HCT116 (cell line): ENCODE measurements around the gene ZNF823. TPM values are rescaled to one million over a fixed set of nuclear protein-coding genes. Genes with fewer than 3 reads are reported as not detected.

ENCODE experiments used
- ATAC-seq: fragments of 200-7000 bp; cut with Tn5 transposase; 2 replicates; pipeline ENCODE4 v1.9.1; 2020; ENCODE audit warnings: mild to moderate bottlenecking, moderate library complexity
- BruUV-seq: library from RNA; stranded (reverse); fragments of 400-500 nt; replicated peaks from 2 replicates; lab custom pipeline; 2021; lab: Mats Ljungman, UMichigan
- CTCF ChIA-PET: fragments of 300-600 bp; sonication (Branson Sonifier 250); formaldehyde crosslinking; loops from one replicate; lab custom pipeline; 2021; ENCODE audit warnings: antibody characterized with exemption; lab: Charles Lee
- POLR2A ChIA-PET: fragments of 300-600, 350-600 bp; sonication (Branson Sonifier 250); formaldehyde crosslinking; loops from one replicate; lab custom pipeline; 2021; ENCODE audit warnings: antibody characterized with exemption; lab: Charles Lee
- RAD21 ChIA-PET, 2 experiments: fragments of 300-600 bp; sonication (Branson Sonifier 250); formaldehyde crosslinking; loops; one replicate each; lab custom pipeline; 2023; ENCODE audit warnings: low total read pairs in 2 of 2; ENCODE audit not compliant: uncharacterized antibody in 2 of 2, unreplicated experiment in 2 of 2, low non-redundant PET in 1 of 2; lab: Charles Lee
- DNase-seq: peaks from one replicate; pipeline ENCODE4 v3.0.0-alpha.2; 2010; ENCODE audit warnings: low read depth, low spot score
- H2AFZ ChIP-seq: fragments of 200-600 bp; shearing (Covaris generic), sonication (generic); 2 replicates; pipeline ENCODE4 v1.6.1; 2017; ENCODE audit warnings: low read depth, mixed run types, mixed read lengths, antibody characterized with exemption, low read length; ENCODE audit not compliant: poor library complexity, severe bottlenecking
- H3K27ac ChIP-seq: 2 replicates; pipeline ENCODE4 v1.5.1; 2012; ENCODE audit warnings: low read depth, low read length
- H3K27me3 ChIP-seq: fragments of 200-600 bp; sonication (generic); 2 replicates; pipeline ENCODE4 v1.6.1; 2016; ENCODE audit warnings: mixed run types, low read length, mixed read lengths; ENCODE audit not compliant: insufficient read depth
- H3K36me3 ChIP-seq, 2 experiments: fragments of 200-500 bp in 1 of 2; fragments of 200-600 bp in 1 of 2; sonication (Bioruptor generic) in 1 of 2; sonication (generic) in 1 of 2; 2 replicates each; pipeline versions ENCODE4 v1.5.1 to v1.6.1; 2014 to 2016; ENCODE audit warnings: low read length in 2 of 2, inconsistent platforms in 1 of 2, mixed read lengths in 1 of 2, mixed run types in 1 of 2; ENCODE audit not compliant: insufficient read depth in 2 of 2, control insufficient read depth in 1 of 2
- H3K4me1 ChIP-seq, 2 experiments: fragments of 200-600 bp in 1 of 2; sonication (generic) in 1 of 2; 2 replicates each; pipeline versions ENCODE4 v1.5.1 to v1.6.1; 2012 to 2017; ENCODE audit warnings: low read length in 2 of 2, inconsistent platforms in 1 of 2, mild to moderate bottlenecking in 1 of 2, mixed read lengths in 1 of 2, mixed run types in 1 of 2, moderate library complexity in 1 of 2; ENCODE audit not compliant: insufficient read depth in 2 of 2, control insufficient read depth in 1 of 2
- H3K4me2 ChIP-seq: fragments of 200-600 bp; sonication (generic); 2 replicates; pipeline ENCODE4 v1.6.1; 2017; ENCODE audit warnings: mixed run types, low read length, mixed read lengths
- H3K4me3 ChIP-seq, 2 experiments: fragments of 200-600 bp in 1 of 2; sonication (generic) in 1 of 2; replicated peaks in 1 of 2; 2 replicates each; pipeline ENCODE4 v1.5.1; 2011 to 2016; ENCODE audit warnings: low read length in 2 of 2, control low read depth in 1 of 2, low read depth in 1 of 2, mild to moderate bottlenecking in 1 of 2, mixed read lengths in 1 of 2, mixed run types in 1 of 2
- H3K79me2 ChIP-seq: fragments of 200-600 bp; sonication (generic); 2 replicates; pipeline ENCODE4 v1.6.1; 2017; ENCODE audit warnings: mild to moderate bottlenecking, mixed run types, low read length, moderate library complexity, mixed read lengths; ENCODE audit not compliant: insufficient read depth
- H3K9ac ChIP-seq: fragments of 200-600 bp; sonication (generic); 2 replicates; pipeline ENCODE4 v1.6.1; 2016; ENCODE audit warnings: low read length, mixed read lengths
- H3K9me2 ChIP-seq: fragments of 200-600 bp; sonication (generic), shearing (Covaris generic); 2 replicates; pipeline ENCODE4 v1.6.1; 2017; ENCODE audit warnings: mixed run types, mild to moderate bottlenecking, moderate library complexity; ENCODE audit not compliant: insufficient read depth
- H3K9me3 ChIP-seq, 2 experiments: fragments of 200-500 bp in 1 of 2; fragments of 200-600 bp in 1 of 2; sonication (Bioruptor generic) in 1 of 2; sonication (generic) in 1 of 2; 2 replicates each; pipeline ENCODE4 v1.6.1; 2014 to 2017; ENCODE audit warnings: low read length in 2 of 2, mixed read lengths in 2 of 2, inconsistent platforms in 1 of 2, low read depth in 1 of 2, mild to moderate bottlenecking in 1 of 2, mixed run types in 1 of 2, moderate library complexity in 1 of 2; ENCODE audit not compliant: control insufficient read depth in 1 of 2, insufficient read depth in 1 of 2
- H4K20me1 ChIP-seq: fragments of 200-600 bp; sonication (generic), shearing (Covaris generic); 2 replicates; pipeline ENCODE4 v1.6.1; 2017; ENCODE audit warnings: mixed run types, mild to moderate bottlenecking, moderate library complexity; ENCODE audit not compliant: insufficient read depth
- CBX3 ChIP-seq: IDR thresholded peaks from 2 replicates; pipeline ENCODE4 v1.6.1; 2012; ENCODE audit warnings: low read depth
- CTCF ChIP-seq, 3 experiments: fragments of 200-600 bp in 1 of 3; sonication (generic) in 1 of 3; IDR thresholded peaks in 2 of 3; conservative IDR thresholded peaks in 1 of 3; 2 replicates each; pipeline ENCODE4 v1.5.1; 2012 to 2017; ENCODE audit warnings: low read depth in 2 of 3, low read length in 2 of 3, antibody characterized with exemption in 1 of 3, borderline replicate concordance in 1 of 3, control low read depth in 1 of 3, mild to moderate bottlenecking in 1 of 3, mixed read lengths in 1 of 3, mixed run types in 1 of 3, moderate library complexity in 1 of 3; ENCODE audit not compliant: insufficient read depth in 1 of 3
- EGR1 ChIP-seq: IDR thresholded peaks from 2 replicates; pipeline ENCODE4 v1.6.1; 2012; ENCODE audit warnings: low read depth
- EZH2 ChIP-seq: fragments of 200-600 bp; sonication (generic); IDR thresholded peaks from 2 replicates; pipeline ENCODE4 v1.6.1; 2017; ENCODE audit warnings: antibody characterized with exemption, mixed run types
- EZH2phosphoT487 ChIP-seq: fragments of 200-600 bp; IDR thresholded peaks from 2 replicates; pipeline ENCODE4 v1.6.1; 2018; ENCODE audit warnings: antibody characterized with exemption, borderline replicate concordance
- JUND ChIP-seq: IDR thresholded peaks from 2 replicates; pipeline ENCODE4 v1.6.1; 2012
- RAD21 ChIP-seq: IDR thresholded peaks from 2 replicates; pipeline ENCODE4 v1.6.1; 2012; ENCODE audit warnings: low read depth, mild to moderate bottlenecking
- SRF ChIP-seq: IDR thresholded peaks from 2 replicates; pipeline ENCODE4 v1.6.1; 2012; ENCODE audit warnings: low read depth
- TCF7L2 ChIP-seq: IDR thresholded peaks from 2 replicates; pipeline ENCODE4 v1.7.0; 2011; ENCODE audit warnings: borderline replicate concordance, inconsistent platforms; ENCODE audit not compliant: insufficient read depth, insufficient read length; ENCODE audit errors: extremely low read depth
- YY1 ChIP-seq: IDR thresholded peaks from 2 replicates; pipeline ENCODE4 v1.6.1; 2011; ENCODE audit warnings: low read length, low read depth, moderate library complexity, mild to moderate bottlenecking; ENCODE audit not compliant: insufficient replicate concordance; ENCODE audit errors: extremely low read depth
- ZNF274 ChIP-seq: fragments of 200-500 bp; sonication (Bioruptor generic); IDR thresholded peaks from 2 replicates; pipeline ENCODE4 v1.6.1; 2014; ENCODE audit warnings: mild to moderate bottlenecking, low read depth, low read length, inconsistent platforms
- intact Hi-C: fragments of 100-400 bp; cut with micrococcal nuclease; formaldehyde crosslinking; loops from 2 replicates; pipeline ENCODE4 v1.10.0; 2022
- total RNA-seq: library from RNA; stranded (reverse); gene quantifications from one replicate; pipeline ENCODE4 v1.2.1, GENCODE V29; 2021; ENCODE audit not compliant: unreplicated experiment
- TF ChIP-seq, protein P1 (sequence below): IDR thresholded peaks from 2 replicates; pipeline ENCODE4 v1.6.1; 2012; ENCODE audit warnings: low read depth
- TF ChIP-seq, protein P2 (sequence below): IDR thresholded peaks from 2 replicates; pipeline ENCODE4 v1.6.1; 2011; ENCODE audit warnings: mild to moderate bottlenecking, low read length, moderate library complexity; ENCODE audit not compliant: insufficient replicate concordance; ENCODE audit errors: extremely low read depth

Gene ZNF823
- total RNA-seq, 1 experiment from 2014 or later, result 4.7 TPM

DNA sequence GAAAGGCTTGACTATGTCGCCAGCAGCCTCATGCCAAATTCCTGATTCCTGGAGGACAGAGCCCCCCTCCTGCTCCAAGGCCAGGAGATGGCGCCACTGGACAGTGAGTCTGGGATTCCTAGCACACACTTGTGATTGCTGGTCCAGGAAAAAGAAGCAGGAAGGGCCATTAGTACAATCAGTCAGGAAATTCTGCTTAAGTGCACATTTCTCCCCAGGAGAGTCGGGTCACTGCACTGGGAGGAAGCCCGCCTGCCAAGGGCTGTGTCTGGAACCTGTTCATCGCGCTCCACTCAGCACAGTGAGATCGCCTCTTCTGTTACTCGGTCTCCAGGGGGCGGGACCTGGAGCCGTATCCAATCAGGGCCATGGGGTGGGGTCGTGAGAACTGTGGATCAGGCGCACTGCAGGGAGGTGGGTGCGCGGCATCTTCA is 65.1 kb downstream of the ZNF823 start:
- Histone ChIP-seq H3K79me2 (no peaks in the 10 kb centered on the region), H2AFZ (no peak overlapping the region), H3K4me3 (no peak overlapping the region), H3K36me3 (0 out of 4 replicates have a peak, but pooled peaks cover 0 to 7% of the 10 kb centered on the region in 2 experiments), H3K9ac (no peak overlapping the region), H3K27ac (no peak overlapping the region), H3K9me2 (no peaks in the 10 kb centered on the region), H3K27me3 (no peaks in the 10 kb centered on the region), H3K4me1 (no peaks in the 10 kb centered on the region), H3K4me2 (no peak overlapping the region), H3K9me3 (peaks cover 0 to 18% of the 10 kb centered on the region in 2 experiments; a peak in 2 of 4 replicates), H4K20me1 (no peaks in the 10 kb centered on the region)
- no peak for DNase-seq
- RAD21 ChIA-PET, result no interaction called here
- BruUV-seq, result no TSS peak
- peak; percentile 58; the same call in 1 of the 2 replicates for ATAC-seq
- intact Hi-C loops, result no loop called here
- TF ChIP-seq, protein P1, sequence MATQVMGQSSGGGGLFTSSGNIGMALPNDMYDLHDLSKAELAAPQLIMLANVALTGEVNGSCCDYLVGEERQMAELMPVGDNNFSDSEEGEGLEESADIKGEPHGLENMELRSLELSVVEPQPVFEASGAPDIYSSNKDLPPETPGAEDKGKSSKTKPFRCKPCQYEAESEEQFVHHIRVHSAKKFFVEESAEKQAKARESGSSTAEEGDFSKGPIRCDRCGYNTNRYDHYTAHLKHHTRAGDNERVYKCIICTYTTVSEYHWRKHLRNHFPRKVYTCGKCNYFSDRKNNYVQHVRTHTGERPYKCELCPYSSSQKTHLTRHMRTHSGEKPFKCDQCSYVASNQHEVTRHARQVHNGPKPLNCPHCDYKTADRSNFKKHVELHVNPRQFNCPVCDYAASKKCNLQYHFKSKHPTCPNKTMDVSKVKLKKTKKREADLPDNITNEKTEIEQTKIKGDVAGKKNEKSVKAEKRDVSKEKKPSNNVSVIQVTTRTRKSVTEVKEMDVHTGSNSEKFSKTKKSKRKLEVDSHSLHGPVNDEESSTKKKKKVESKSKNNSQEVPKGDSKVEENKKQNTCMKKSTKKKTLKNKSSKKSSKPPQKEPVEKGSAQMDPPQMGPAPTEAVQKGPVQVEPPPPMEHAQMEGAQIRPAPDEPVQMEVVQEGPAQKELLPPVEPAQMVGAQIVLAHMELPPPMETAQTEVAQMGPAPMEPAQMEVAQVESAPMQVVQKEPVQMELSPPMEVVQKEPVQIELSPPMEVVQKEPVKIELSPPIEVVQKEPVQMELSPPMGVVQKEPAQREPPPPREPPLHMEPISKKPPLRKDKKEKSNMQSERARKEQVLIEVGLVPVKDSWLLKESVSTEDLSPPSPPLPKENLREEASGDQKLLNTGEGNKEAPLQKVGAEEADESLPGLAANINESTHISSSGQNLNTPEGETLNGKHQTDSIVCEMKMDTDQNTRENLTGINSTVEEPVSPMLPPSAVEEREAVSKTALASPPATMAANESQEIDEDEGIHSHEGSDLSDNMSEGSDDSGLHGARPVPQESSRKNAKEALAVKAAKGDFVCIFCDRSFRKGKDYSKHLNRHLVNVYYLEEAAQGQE, result no peak
- TF ChIP-seq, protein P2, sequence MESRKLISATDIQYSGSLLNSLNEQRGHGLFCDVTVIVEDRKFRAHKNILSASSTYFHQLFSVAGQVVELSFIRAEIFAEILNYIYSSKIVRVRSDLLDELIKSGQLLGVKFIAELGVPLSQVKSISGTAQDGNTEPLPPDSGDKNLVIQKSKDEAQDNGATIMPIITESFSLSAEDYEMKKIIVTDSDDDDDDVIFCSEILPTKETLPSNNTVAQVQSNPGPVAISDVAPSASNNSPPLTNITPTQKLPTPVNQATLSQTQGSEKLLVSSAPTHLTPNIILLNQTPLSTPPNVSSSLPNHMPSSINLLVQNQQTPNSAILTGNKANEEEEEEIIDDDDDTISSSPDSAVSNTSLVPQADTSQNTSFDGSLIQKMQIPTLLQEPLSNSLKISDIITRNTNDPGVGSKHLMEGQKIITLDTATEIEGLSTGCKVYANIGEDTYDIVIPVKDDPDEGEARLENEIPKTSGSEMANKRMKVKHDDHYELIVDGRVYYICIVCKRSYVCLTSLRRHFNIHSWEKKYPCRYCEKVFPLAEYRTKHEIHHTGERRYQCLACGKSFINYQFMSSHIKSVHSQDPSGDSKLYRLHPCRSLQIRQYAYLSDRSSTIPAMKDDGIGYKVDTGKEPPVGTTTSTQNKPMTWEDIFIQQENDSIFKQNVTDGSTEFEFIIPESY, result no peak
- TF ChIP-seq JUND, result no peak
- TF ChIP-seq EZH2, result no peak
- TF ChIP-seq TCF7L2, result no peak
- TF ChIP-seq RAD21, result peak; percentile 42
- peak; percentile 19 to 62 (median 53); a peak in 5 of 6 replicates for TF ChIP-seq CTCF (IDR thresholded peaks at IDR 0.05 in 2 of 3, conservative IDR thresholded peaks at IDR 0.05 in 1 of 3; ENCODE audit: borderline replicate concordance in 1 of 3, insufficient read depth in 1 of 3, low read depth in 2 of 3, low read length in 2 of 3)
- no peak for TF ChIP-seq YY1
- TF ChIP-seq ZNF274, result no peak
- TF ChIP-seq SRF, result no peak
- no peak for TF ChIP-seq EGR1
- TF ChIP-seq EZH2phosphoT487, result no peak
- no peak for TF ChIP-seq CBX3
- CTCF ChIA-PET, result no interaction called here
- POLR2A ChIA-PET, result no interaction called here
